Measurements from ENCODE around the gene CYP39A1.

CYP39A1 gene

DNA sequence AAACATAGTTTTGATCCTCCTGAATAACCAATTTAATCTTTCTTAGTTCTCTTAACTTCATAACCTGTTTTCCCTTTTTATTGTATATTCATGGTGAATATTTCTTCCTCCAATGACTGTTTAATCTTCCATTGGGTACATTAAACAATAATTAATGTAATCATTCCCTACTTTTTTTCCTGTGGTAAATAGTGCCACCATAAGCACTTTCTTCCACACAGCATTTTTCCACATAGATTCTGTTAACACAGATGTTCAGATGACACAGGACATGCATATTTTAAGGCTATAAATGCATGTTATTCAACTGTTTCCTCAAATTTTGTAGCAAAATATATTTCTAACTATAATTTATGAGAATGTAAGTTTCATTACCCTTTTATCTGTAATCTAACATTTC lies 61.9 kb downstream of the CYP39A1 start:
- peaks cover 2% of the 10 kb centered on the region for H3K27me3 ChIP-seq (ENCODE audit: insufficient read depth, poor library complexity, severe bottlenecking)
- no peak for TF ChIP-seq POLR2AphosphoS5 (IDR thresholded peaks at IDR 0.05; ENCODE audit: low read depth)
- TF ChIP-seq, protein P1, sequence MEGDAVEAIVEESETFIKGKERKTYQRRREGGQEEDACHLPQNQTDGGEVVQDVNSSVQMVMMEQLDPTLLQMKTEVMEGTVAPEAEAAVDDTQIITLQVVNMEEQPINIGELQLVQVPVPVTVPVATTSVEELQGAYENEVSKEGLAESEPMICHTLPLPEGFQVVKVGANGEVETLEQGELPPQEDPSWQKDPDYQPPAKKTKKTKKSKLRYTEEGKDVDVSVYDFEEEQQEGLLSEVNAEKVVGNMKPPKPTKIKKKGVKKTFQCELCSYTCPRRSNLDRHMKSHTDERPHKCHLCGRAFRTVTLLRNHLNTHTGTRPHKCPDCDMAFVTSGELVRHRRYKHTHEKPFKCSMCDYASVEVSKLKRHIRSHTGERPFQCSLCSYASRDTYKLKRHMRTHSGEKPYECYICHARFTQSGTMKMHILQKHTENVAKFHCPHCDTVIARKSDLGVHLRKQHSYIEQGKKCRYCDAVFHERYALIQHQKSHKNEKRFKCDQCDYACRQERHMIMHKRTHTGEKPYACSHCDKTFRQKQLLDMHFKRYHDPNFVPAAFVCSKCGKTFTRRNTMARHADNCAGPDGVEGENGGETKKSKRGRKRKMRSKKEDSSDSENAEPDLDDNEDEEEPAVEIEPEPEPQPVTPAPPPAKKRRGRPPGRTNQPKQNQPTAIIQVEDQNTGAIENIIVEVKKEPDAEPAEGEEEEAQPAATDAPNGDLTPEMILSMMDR (IDR thresholded peaks at IDR 0.05; ENCODE audit: insufficient read depth, low read length) = no peak
- TF ChIP-seq, protein P2, sequence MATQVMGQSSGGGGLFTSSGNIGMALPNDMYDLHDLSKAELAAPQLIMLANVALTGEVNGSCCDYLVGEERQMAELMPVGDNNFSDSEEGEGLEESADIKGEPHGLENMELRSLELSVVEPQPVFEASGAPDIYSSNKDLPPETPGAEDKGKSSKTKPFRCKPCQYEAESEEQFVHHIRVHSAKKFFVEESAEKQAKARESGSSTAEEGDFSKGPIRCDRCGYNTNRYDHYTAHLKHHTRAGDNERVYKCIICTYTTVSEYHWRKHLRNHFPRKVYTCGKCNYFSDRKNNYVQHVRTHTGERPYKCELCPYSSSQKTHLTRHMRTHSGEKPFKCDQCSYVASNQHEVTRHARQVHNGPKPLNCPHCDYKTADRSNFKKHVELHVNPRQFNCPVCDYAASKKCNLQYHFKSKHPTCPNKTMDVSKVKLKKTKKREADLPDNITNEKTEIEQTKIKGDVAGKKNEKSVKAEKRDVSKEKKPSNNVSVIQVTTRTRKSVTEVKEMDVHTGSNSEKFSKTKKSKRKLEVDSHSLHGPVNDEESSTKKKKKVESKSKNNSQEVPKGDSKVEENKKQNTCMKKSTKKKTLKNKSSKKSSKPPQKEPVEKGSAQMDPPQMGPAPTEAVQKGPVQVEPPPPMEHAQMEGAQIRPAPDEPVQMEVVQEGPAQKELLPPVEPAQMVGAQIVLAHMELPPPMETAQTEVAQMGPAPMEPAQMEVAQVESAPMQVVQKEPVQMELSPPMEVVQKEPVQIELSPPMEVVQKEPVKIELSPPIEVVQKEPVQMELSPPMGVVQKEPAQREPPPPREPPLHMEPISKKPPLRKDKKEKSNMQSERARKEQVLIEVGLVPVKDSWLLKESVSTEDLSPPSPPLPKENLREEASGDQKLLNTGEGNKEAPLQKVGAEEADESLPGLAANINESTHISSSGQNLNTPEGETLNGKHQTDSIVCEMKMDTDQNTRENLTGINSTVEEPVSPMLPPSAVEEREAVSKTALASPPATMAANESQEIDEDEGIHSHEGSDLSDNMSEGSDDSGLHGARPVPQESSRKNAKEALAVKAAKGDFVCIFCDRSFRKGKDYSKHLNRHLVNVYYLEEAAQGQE (IDR thresholded peaks at IDR 0.05; ENCODE audit: insufficient replicate concordance, low read depth) = no peak
- TF ChIP-seq SPI1 (IDR thresholded peaks at IDR 0.05; ENCODE audit: borderline replicate concordance, low read depth) = no peak

DNA sequence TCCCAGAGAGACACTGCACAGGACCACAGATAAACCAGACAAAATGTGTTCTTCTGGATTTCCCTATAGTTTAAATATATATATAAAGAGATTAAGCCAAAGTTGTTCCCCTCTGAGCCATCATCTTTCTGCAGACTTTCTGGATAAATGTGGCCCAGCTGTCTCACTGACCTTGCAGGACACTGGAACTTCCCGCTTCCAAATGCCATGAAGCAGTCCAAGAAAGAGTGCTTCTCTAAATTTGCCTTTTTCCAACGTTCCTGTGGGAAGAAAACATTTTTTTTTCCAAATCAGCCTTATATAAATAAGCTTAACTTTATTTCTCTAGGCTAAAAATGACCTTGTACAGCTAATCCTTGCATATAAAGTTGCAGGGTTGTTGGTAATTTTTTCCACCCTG lies 65.7 kb downstream of the CYP39A1 start:
- DNase-seq (ENCODE audit: low read depth in 1 of 2, low spot score in 1 of 2) = no peak
- TF ChIP-seq, protein P1 (IDR thresholded peaks at IDR 0.05; ENCODE audit: insufficient read depth, low read length) = no peak
- TF ChIP-seq, protein P2 (IDR thresholded peaks at IDR 0.05; ENCODE audit: insufficient replicate concordance, low read depth) = no peak
- TF ChIP-seq SPI1 (IDR thresholded peaks at IDR 0.05; ENCODE audit: borderline replicate concordance, low read depth) (no peak), GABPA (IDR thresholded peaks at IDR 0.05; ENCODE audit: low read depth) (no peak), POLR2AphosphoS5 (IDR thresholded peaks at IDR 0.05; ENCODE audit: low read depth) (no peak)
- no peak overlapping the region for H3K27ac ChIP-seq (replicated peaks)
- peaks cover 5% of the 10 kb centered on the region for H3K27me3 ChIP-seq (ENCODE audit: insufficient read depth, poor library complexity, severe bottlenecking)
- H3K4me3 ChIP-seq (replicated peaks; ENCODE audit: insufficient read depth, low read length) = no peak overlapping the region

More for the DNA sequence above, 61.9 kb downstream of the CYP39A1 start:
- no peak overlapping the region for H3K27ac ChIP-seq (replicated peaks)
- H3K4me3 ChIP-seq (replicated peaks; ENCODE audit: insufficient read depth, low read length) = no peak overlapping the region
- no peak for DNase-seq (ENCODE audit: low read depth in 1 of 2, low spot score in 1 of 2)

DNA sequence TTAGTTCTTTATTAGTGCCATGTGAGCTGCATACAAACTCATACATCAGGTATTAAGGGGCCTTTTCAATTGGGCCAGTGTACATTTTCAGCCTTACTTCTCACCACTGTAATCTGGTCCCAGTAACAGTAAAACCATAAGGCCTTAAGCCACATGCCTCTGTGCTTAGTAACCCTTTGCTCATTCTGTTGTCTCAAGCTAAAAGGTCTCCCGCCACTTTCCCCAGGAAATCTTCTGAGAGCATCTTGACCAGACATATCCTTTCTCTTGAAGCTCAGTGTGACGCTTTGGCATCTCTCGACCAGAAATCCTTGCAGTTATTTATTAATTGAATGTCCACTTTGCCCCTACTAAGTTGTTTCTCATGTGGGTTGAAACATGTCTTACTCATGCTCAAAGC lies 68.0 kb downstream of the CYP39A1 start:
- no peak for DNase-seq (ENCODE audit: low read depth in 1 of 2, low spot score in 1 of 2)
- TF ChIP-seq SPI1 (IDR thresholded peaks at IDR 0.05; ENCODE audit: borderline replicate concordance, low read depth) (no peak), GABPA (IDR thresholded peaks at IDR 0.05; ENCODE audit: low read depth) (no peak), POLR2AphosphoS5 (IDR thresholded peaks at IDR 0.05; ENCODE audit: low read depth) (no peak)
- TF ChIP-seq, protein P1 (IDR thresholded peaks at IDR 0.05; ENCODE audit: insufficient read depth, low read length) = no peak
- TF ChIP-seq, protein P2 (IDR thresholded peaks at IDR 0.05; ENCODE audit: insufficient replicate concordance, low read depth) = no peak
- H3K27ac ChIP-seq (replicated peaks) = no peak overlapping the region
- peaks cover 5% of the 10 kb centered on the region for H3K27me3 ChIP-seq (ENCODE audit: insufficient read depth, poor library complexity, severe bottlenecking)
- no peak overlapping the region for H3K4me3 ChIP-seq (replicated peaks; ENCODE audit: insufficient read depth, low read length)

Measured in HL-60 (cell line).